ENCODE results near the gene INSIG1. TPM values are rescaled to one million over a fixed set of nuclear protein-coding genes. Genes with fewer than 3 reads are reported as not detected.

INSIG1 gene
- total and polyA plus RNA-seq, 5 donors: 14.1 to 21.5 (median 16.5) TPM

GRCh38 chr7:155286686-155287085, 11.0 kb upstream of the INSIG1 start:
- ATAC-seq: no peak
- Histone ChIP-seq H3K9me3 (ENCODE audit: control insufficient read depth, low read length) (no peaks in the 10 kb centered on the region), H3K27me3 (ENCODE audit: control insufficient read depth, insufficient read depth) (no peaks in the 10 kb centered on the region), H3K4me1 (ENCODE audit: control insufficient read depth, insufficient read depth, low read length) (no peaks in the 10 kb centered on the region), H3K4me3 (ENCODE audit: low read length) (no peak overlapping the region), H3K27ac (ENCODE audit: low read length) (no peak overlapping the region)
- intact Hi-C loops (cut with DNase I): no loop called here
- DNase-seq: no peak
- 82% methylated on average over 8 of the region's 8 CpGs for WGBS

- Histone ChIP-seq H3K27ac (ENCODE audit: low read length) (no peak overlapping the region), H3K4me3 (ENCODE audit: low read length) (no peak overlapping the region), H3K9me3 (ENCODE audit: control insufficient read depth, low read length) (no peaks in the 10 kb centered on the region), H3K27me3 (ENCODE audit: control insufficient read depth, insufficient read depth) (no peaks in the 10 kb centered on the region), H3K4me1 (ENCODE audit: control insufficient read depth, insufficient read depth, low read length) (no peaks in the 10 kb centered on the region)
- intact Hi-C loops (cut with DNase I): no loop called here
- ATAC-seq: no peak
- 80% methylated on average over 26 of the region's 26 CpGs for WGBS
- no peak for DNase-seq
Measured at GRCh38 chr7:155287284-155287935, 10.3 kb upstream of the INSIG1 start.

- Histone ChIP-seq H3K27ac (ENCODE audit: low read length) (no peak overlapping the region), H3K27me3 (ENCODE audit: control insufficient read depth, insufficient read depth) (no peaks in the 10 kb centered on the region), H3K9me3 (ENCODE audit: control insufficient read depth, low read length) (no peaks in the 10 kb centered on the region), H3K4me3 (ENCODE audit: low read length) (no peak overlapping the region), H3K4me1 (ENCODE audit: control insufficient read depth, insufficient read depth, low read length) (no peaks in the 10 kb centered on the region)
- WGBS: 95% methylated on average over 18 of the region's 18 CpGs
- no peak for ATAC-seq
- intact Hi-C loops (cut with DNase I): no loop called here
- DNase-seq: no peak
Measured at GRCh38 chr7:155288055-155288454, 9.6 kb upstream of the INSIG1 start.

- no peak for ATAC-seq
- Histone ChIP-seq H3K9me3 (ENCODE audit: control insufficient read depth, low read length) (no peaks in the 10 kb centered on the region), H3K4me3 (ENCODE audit: low read length) (no peak overlapping the region), H3K4me1 (ENCODE audit: control insufficient read depth, insufficient read depth, low read length) (no peaks in the 10 kb centered on the region), H3K27me3 (ENCODE audit: control insufficient read depth, insufficient read depth) (no peaks in the 10 kb centered on the region), H3K27ac (ENCODE audit: low read length) (no peak overlapping the region)
- intact Hi-C loops (cut with DNase I): no loop called here
- DNase-seq: no peak
- 72% methylated on average over 7 of the region's 7 CpGs for WGBS
Measured at GRCh38 chr7:155289107-155289506, 8.6 kb upstream of the INSIG1 start.

GRCh38 chr7:155289949-155290501, 7.7 kb upstream of the INSIG1 start:
- DNase-seq: no peak
- no peak for ATAC-seq
- intact Hi-C loops (cut with DNase I): no loop called here
- no peaks in the 10 kb centered on the region for H3K9me3 ChIP-seq (ENCODE audit: control insufficient read depth, low read length)
- no peak overlapping the region for H3K27ac ChIP-seq (ENCODE audit: low read length)
- H3K4me1 ChIP-seq (ENCODE audit: control insufficient read depth, insufficient read depth, low read length): no peaks in the 10 kb centered on the region
- H3K27me3 ChIP-seq (ENCODE audit: control insufficient read depth, insufficient read depth): no peaks in the 10 kb centered on the region
- 86% methylated on average over 11 of the region's 11 CpGs for WGBS
- no peak overlapping the region for H3K4me3 ChIP-seq (ENCODE audit: low read length)

GRCh38 chr7:155291045-155291530, 6.6 kb upstream of the INSIG1 start:
- no peak overlapping the region for H3K4me3 ChIP-seq (ENCODE audit: low read length)
- H3K27me3 ChIP-seq (ENCODE audit: control insufficient read depth, insufficient read depth): no peaks in the 10 kb centered on the region
- no peaks in the 10 kb centered on the region for H3K9me3 ChIP-seq (ENCODE audit: control insufficient read depth, low read length)
- no peak overlapping the region for H3K27ac ChIP-seq (ENCODE audit: low read length)
- ATAC-seq (peak; percentile 54 to 69), DNase-seq (peak in 1 of 3 donors; percentile 57)
- 69% methylated on average over 5 of the region's 5 CpGs for WGBS
- H3K4me1 ChIP-seq (ENCODE audit: control insufficient read depth, insufficient read depth, low read length): no peaks in the 10 kb centered on the region
- intact Hi-C loops (cut with DNase I): no loop called here

GRCh38 chr7:155291729-155292128, 5.9 kb upstream of the INSIG1 start:
- ATAC-seq: no peak
- WGBS: 71% methylated on average over 5 of the region's 5 CpGs

GRCh38 chr7:155292680-155293226, 4.9 kb upstream of the INSIG1 start:
- no peak for DNase-seq
- H3K4me1 ChIP-seq (ENCODE audit: control insufficient read depth, insufficient read depth, low read length): no peaks in the 10 kb centered on the region
- no peak for ATAC-seq
- 63% methylated on average over 7 of the region's 7 CpGs for WGBS
- no peak overlapping the region for H3K27ac ChIP-seq (ENCODE audit: low read length)
- H3K27me3 ChIP-seq (ENCODE audit: control insufficient read depth, insufficient read depth): no peaks in the 10 kb centered on the region
- intact Hi-C loops (cut with DNase I): no loop called here
- no peaks in the 10 kb centered on the region for H3K9me3 ChIP-seq (ENCODE audit: control insufficient read depth, low read length)
- H3K4me3 ChIP-seq (ENCODE audit: low read length): no peak overlapping the region

More at GRCh38 chr7:155291729-155292128, 5.9 kb upstream of the INSIG1 start:
- no peak for DNase-seq
- intact Hi-C loops (cut with DNase I): no loop called here
- H3K4me3 ChIP-seq (ENCODE audit: low read length): no peak overlapping the region
- H3K27me3 ChIP-seq (ENCODE audit: control insufficient read depth, insufficient read depth): no peaks in the 10 kb centered on the region
- H3K9me3 ChIP-seq (ENCODE audit: control insufficient read depth, low read length): no peaks in the 10 kb centered on the region
- H3K27ac ChIP-seq (ENCODE audit: low read length): no peak overlapping the region
- no peaks in the 10 kb centered on the region for H3K4me1 ChIP-seq (ENCODE audit: control insufficient read depth, insufficient read depth, low read length)

- no peak for ATAC-seq
- no peak for DNase-seq
- Histone ChIP-seq H3K27me3 (ENCODE audit: control insufficient read depth, insufficient read depth) (no peaks in the 10 kb centered on the region), H3K9me3 (ENCODE audit: control insufficient read depth, low read length) (no peaks in the 10 kb centered on the region), H3K27ac (ENCODE audit: low read length) (no peak overlapping the region), H3K4me1 (ENCODE audit: control insufficient read depth, insufficient read depth, low read length) (no peaks in the 10 kb centered on the region), H3K4me3 (ENCODE audit: low read length) (no peak overlapping the region)
- intact Hi-C loops (cut with DNase I): no loop called here
- WGBS: 88% methylated on average over 8 of the region's 8 CpGs
Measured at GRCh38 chr7:155293721-155294510, 3.8 kb upstream of the INSIG1 start.

- H3K27ac ChIP-seq (ENCODE audit: low read length): no peak overlapping the region
- intact Hi-C loops (cut with DNase I): no loop called here
- DNase-seq (no peak), ATAC-seq (no peak)
- no peaks in the 10 kb centered on the region for H3K9me3 ChIP-seq (ENCODE audit: control insufficient read depth, low read length)
- peaks cover under 1% of the 10 kb centered on the region for H3K4me1 ChIP-seq (ENCODE audit: control insufficient read depth, insufficient read depth, low read length)
- H3K4me3 ChIP-seq (ENCODE audit: low read length): no peak overlapping the region
- no peaks in the 10 kb centered on the region for H3K27me3 ChIP-seq (ENCODE audit: control insufficient read depth, insufficient read depth)
- WGBS: 57% methylated on average over 6 of the region's 6 CpGs
Measured at GRCh38 chr7:155294511-155294778, 3.2 kb upstream of the INSIG1 start.

GRCh38 chr7:155295511-155295910, 2.2 kb upstream of the INSIG1 start:
- ATAC-seq: no peak
- H3K4me3 ChIP-seq (ENCODE audit: low read length): no peak overlapping the region
- H3K4me1 ChIP-seq (ENCODE audit: control insufficient read depth, insufficient read depth, low read length): peaks cover 4% of the 10 kb centered on the region
- WGBS: 89% methylated on average over 7 of the region's 7 CpGs
- no peak for DNase-seq
- no peak overlapping the region for H3K27ac ChIP-seq (ENCODE audit: low read length)
- intact Hi-C loops (cut with DNase I): no loop called here
- no peaks in the 10 kb centered on the region for H3K9me3 ChIP-seq (ENCODE audit: control insufficient read depth, low read length)
- H3K27me3 ChIP-seq (ENCODE audit: control insufficient read depth, insufficient read depth): no peaks in the 10 kb centered on the region

Measured in right cardiac atrium (tissue), 5 donors.